Activated T-cell treated with anti-CD3 and anti-CD28 coated beads, Interleukin-2, amount 50 U/mL, for 24 hours (primary cell): Measurements from ENCODE around the gene PTPA.
"Not testable (repeated sequence)": the region's sequence is repeated elsewhere in the genome, so short reads cannot be mapped to it uniquely, and the experiment has no call there.

ENCODE experiments used
- DNase-seq: peaks from one replicate; pipeline ENCODE4 v3.0.0-alpha.2; 2020
- H3K27ac Mint-ChIP-seq: 2 replicates; pipeline ENCODE4 v1.8.0; 2020; ENCODE audit warnings: mild to moderate bottlenecking, mixed read lengths
- H3K27me3 Mint-ChIP-seq: 2 replicates; pipeline ENCODE4 v1.8.0; 2020; ENCODE audit warnings: mixed read lengths
- H3K36me3 Mint-ChIP-seq: 2 replicates; pipeline ENCODE4 v1.8.0; 2020; ENCODE audit warnings: low read depth, mixed read lengths
- H3K4me1 Mint-ChIP-seq: 2 replicates; pipeline ENCODE4 v1.8.0; 2020; ENCODE audit warnings: low read depth, mixed read lengths
- H3K4me3 Mint-ChIP-seq: 2 replicates; pipeline ENCODE4 v1.8.0; 2020; ENCODE audit warnings: mild to moderate bottlenecking, moderate library complexity, mixed read lengths
- H3K9me3 Mint-ChIP-seq: 2 replicates; pipeline ENCODE4 v1.8.0; 2020; ENCODE audit warnings: mixed read lengths

PTPA gene

DNA sequence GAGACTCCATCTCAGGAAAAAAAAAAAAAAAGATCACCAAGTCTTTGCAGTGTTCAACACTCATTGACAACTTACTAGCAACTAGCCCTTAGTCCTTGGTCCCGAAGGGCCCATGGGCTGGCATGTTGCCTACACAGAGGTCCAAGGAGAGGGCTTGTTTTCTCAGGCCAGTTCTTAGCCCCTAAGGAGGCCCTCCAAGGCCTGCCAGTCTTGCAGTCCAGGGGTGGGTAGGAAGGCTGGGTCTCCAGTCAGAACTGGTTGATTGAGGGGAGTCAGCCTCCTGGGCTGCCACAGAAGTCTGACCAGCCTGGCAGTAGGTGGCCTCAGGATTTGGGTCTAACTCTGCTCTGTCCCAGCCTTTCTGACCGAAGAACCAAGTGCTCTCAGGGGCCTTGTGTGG is 34.1 kb downstream of the PTPA start:
- Mint-ChIP-seq H3K4me1 (peaks cover 33% of the 10 kb centered on the region), H3K9me3 (no peaks in the 10 kb centered on the region), H3K36me3 (peaks cover 52% of the 10 kb centered on the region), H3K4me3 (no peak overlapping the region), H3K27me3 (no peaks in the 10 kb centered on the region), H3K27ac (peak overlapping the region; percentile 44)
- DNase-seq: no peak

GRCh38 chr9:129145841-129146292 is 34.7 kb downstream of the PTPA start:
- Mint-ChIP-seq H3K9me3 (no peaks in the 10 kb centered on the region), H3K27ac (no peak overlapping the region), H3K27me3 (no peaks in the 10 kb centered on the region), H3K36me3 (peaks cover 55% of the 10 kb centered on the region), H3K4me1 (peaks cover 29% of the 10 kb centered on the region), H3K4me3 (no peak overlapping the region)
- no peak for DNase-seq

GRCh38 chr9:129146441-129146941 is 35.3 kb downstream of the PTPA start:
- H3K36me3 Mint-ChIP-seq: peaks cover 57% of the 10 kb centered on the region
- H3K9me3 Mint-ChIP-seq: no peaks in the 10 kb centered on the region
- H3K27ac Mint-ChIP-seq: no peak overlapping the region
- H3K4me3 Mint-ChIP-seq: no peak overlapping the region
- no peaks in the 10 kb centered on the region for H3K27me3 Mint-ChIP-seq
- no peak for DNase-seq
- H3K4me1 Mint-ChIP-seq: peaks cover 22% of the 10 kb centered on the region

DNA sequence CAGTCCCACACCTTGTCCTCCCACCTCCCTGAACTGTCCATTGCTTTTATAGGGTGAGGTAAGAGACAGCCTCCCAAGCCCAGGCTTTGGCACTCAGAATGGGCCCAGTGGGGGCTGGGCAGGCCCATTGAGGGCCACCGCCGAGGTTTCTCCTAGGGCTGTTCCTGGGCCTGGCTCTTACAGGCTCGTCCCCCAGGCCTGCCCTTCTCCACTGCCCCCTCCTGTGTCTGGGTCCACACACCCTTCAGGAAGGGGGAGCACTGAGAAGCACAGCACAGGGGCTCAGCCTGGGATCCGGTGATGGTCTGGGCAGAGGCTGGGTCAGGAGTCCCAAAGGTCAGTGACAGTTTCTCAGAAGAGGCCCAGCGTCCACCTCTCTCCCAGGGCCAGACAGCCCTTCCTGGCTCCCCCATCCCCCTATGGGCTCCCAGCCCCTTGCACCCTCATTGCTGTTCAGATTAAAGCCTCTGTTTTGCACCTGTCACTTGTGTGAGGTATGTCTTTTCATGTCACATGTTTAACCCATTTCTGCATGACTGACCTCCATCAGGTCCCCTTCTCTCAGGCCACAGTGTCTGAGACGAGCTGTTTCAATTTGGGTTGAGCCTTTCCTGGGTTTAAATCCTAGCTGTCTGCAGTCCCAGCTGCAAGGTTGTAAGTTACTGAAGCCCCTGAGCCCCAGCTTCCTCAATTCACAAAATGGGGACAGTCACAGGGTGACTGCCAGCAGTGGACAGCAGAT is 37.4 kb downstream of the PTPA start:
- DNase-seq: no peak
- H3K9me3 Mint-ChIP-seq: no peaks in the 10 kb centered on the region
- H3K27ac Mint-ChIP-seq: no peak overlapping the region
- H3K27me3 Mint-ChIP-seq: no peaks in the 10 kb centered on the region
- H3K36me3 Mint-ChIP-seq: peaks cover 46% of the 10 kb centered on the region
- no peak overlapping the region for H3K4me3 Mint-ChIP-seq
- peaks cover 3% of the 10 kb centered on the region for H3K4me1 Mint-ChIP-seq

GRCh38 chr9:129149442-129149841 is 38.2 kb downstream of the PTPA start:
- Mint-ChIP-seq H3K27me3 (no peaks in the 10 kb centered on the region), H3K4me3 (no peak overlapping the region), H3K4me1 (no peaks in the 10 kb centered on the region), H3K36me3 (peaks cover 40% of the 10 kb centered on the region), H3K9me3 (no peaks in the 10 kb centered on the region), H3K27ac (no peak overlapping the region)
- no peak for DNase-seq

- no peaks in the 10 kb centered on the region for H3K9me3 Mint-ChIP-seq
- H3K36me3 Mint-ChIP-seq: peaks cover 38% of the 10 kb centered on the region
- H3K4me3 Mint-ChIP-seq: no peak overlapping the region
These were observed 38.9 kb downstream of the PTPA start for GRCh38 chr9:129150122-129150521.

GRCh38 chr9:129150672-129151211 is 39.5 kb downstream of the PTPA start:
- Mint-ChIP-seq H3K27ac (no peak overlapping the region), H3K9me3 (no peaks in the 10 kb centered on the region), H3K27me3 (no peaks in the 10 kb centered on the region)

More at GRCh38 chr9:129150122-129150521, 38.9 kb downstream of the PTPA start:
- DNase-seq: no peak
- H3K27ac Mint-ChIP-seq: peak overlapping the region; percentile 48
- H3K4me1 Mint-ChIP-seq: no peaks in the 10 kb centered on the region
- H3K27me3 Mint-ChIP-seq: no peaks in the 10 kb centered on the region

GRCh38 chr9:129151469-129151868 is 40.3 kb downstream of the PTPA start:
- no peaks in the 10 kb centered on the region for H3K27me3 Mint-ChIP-seq
- no peaks in the 10 kb centered on the region for H3K4me1 Mint-ChIP-seq
- H3K4me3 Mint-ChIP-seq: no peak overlapping the region
- H3K36me3 Mint-ChIP-seq: peaks cover 33% of the 10 kb centered on the region
- H3K27ac Mint-ChIP-seq: no peak overlapping the region
- H3K9me3 Mint-ChIP-seq: no peaks in the 10 kb centered on the region
- no peak for DNase-seq

More at GRCh38 chr9:129150672-129151211, 39.5 kb downstream of the PTPA start:
- no peaks in the 10 kb centered on the region for H3K4me1 Mint-ChIP-seq
- H3K36me3 Mint-ChIP-seq: peaks cover 38% of the 10 kb centered on the region
- no peak for DNase-seq
- H3K4me3 Mint-ChIP-seq: no peak overlapping the region

GRCh38 chr9:129154866-129155477 is 43.8 kb downstream of the PTPA start:
- DNase-seq: no peak
- Mint-ChIP-seq H3K27me3 (no peaks in the 10 kb centered on the region), H3K4me3 (no peak overlapping the region), H3K4me1 (no peaks in the 10 kb centered on the region), H3K27ac (no peak overlapping the region), H3K36me3 (peaks cover 12% of the 10 kb centered on the region), H3K9me3 (no peaks in the 10 kb centered on the region)

DNA sequence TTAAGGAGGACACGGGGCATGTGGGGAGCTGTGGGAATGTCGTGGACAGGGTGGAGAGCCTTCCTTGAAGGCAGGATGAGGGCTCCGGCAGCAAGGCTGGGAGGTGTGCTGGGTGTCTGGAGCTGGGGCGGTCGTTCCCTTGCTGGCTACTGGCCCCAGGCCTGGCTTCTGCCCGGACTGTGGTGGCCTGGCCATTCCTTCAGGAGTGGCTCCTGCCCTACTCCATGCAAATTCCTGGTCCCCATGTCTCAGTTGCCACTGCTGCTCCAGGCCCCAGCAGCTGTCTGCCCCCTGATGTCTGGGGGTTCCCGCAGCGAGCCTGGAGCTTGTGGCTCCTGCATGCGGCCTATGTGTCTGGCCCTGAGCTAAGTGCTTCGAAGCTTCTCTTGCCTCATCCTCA is 44.9 kb downstream of the PTPA start:
- H3K27me3 Mint-ChIP-seq: no peaks in the 10 kb centered on the region
- H3K36me3 Mint-ChIP-seq: peaks cover 7% of the 10 kb centered on the region
- H3K4me3 Mint-ChIP-seq: no peak overlapping the region
- H3K4me1 Mint-ChIP-seq: no peaks in the 10 kb centered on the region
- no peak overlapping the region for H3K27ac Mint-ChIP-seq
- no peak for DNase-seq
- no peaks in the 10 kb centered on the region for H3K9me3 Mint-ChIP-seq

- Mint-ChIP-seq H3K4me3 (no peak overlapping the region), H3K27ac (no peak overlapping the region), H3K9me3 (no peaks in the 10 kb centered on the region), H3K36me3 (no peaks in the 10 kb centered on the region), H3K27me3 (no peaks in the 10 kb centered on the region), H3K4me1 (no peaks in the 10 kb centered on the region)
- DNase-seq: no peak
These were observed 49.7 kb downstream of the PTPA start for GRCh38 chr9:129160712-129161533.

DNA sequence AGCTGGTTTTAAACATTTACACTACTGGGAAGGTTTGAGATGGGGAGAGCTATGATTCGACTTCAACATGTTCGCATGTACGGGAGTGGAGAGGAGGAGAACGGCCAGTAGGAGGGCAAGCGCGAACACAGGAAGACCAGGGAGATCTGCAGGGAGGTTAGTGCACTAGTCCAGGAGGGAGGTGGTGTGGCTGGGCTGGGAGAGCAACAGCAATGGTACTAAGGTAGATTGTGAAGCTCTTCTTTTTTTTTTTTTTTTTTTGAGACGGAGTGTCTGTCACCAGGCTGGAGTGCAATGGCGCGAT is 50.3 kb downstream of the PTPA start:
- Mint-ChIP-seq H3K27me3 (no peaks in the 10 kb centered on the region), H3K9me3 (no peaks in the 10 kb centered on the region), H3K4me3 (no peak overlapping the region), H3K4me1 (no peaks in the 10 kb centered on the region), H3K36me3 (no peaks in the 10 kb centered on the region), H3K27ac (no peak overlapping the region)
- DNase-seq: no peak

- H3K4me3 Mint-ChIP-seq: no peak overlapping the region
- H3K36me3 Mint-ChIP-seq: no peaks in the 10 kb centered on the region
- H3K9me3 Mint-ChIP-seq: no peaks in the 10 kb centered on the region
- H3K27me3 Mint-ChIP-seq: no peaks in the 10 kb centered on the region
- H3K27ac Mint-ChIP-seq: no peak overlapping the region
- no peak for DNase-seq
- H3K4me1 Mint-ChIP-seq: peaks cover 10% of the 10 kb centered on the region
These were observed 51.4 kb downstream of the PTPA start for GRCh38 chr9:129162497-129163197.

DNA sequence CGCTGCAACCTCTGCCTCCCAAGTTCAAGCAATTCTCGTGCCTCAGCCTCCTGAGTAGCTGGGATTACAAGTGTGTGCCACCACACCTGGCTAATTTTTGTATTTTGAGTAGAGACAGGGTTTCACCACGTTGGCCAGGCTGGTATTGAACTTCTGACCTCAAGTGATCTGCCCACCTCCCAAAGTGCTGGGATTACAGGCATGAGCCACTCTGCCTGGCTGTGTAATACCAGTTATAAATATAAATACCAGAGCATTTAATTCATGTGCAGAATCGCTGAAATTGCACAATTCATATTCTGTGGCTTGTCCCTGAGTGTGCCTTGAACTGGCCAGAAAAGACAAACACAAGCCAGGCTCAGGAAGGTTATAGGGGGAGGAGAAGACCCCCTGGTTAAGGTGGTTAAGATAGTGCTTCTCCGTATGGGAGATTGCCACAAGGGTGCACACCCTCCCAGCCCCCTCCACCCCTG is 52.0 kb downstream of the PTPA start:
- H3K27ac Mint-ChIP-seq, DNase-seq, H3K4me3 Mint-ChIP-seq, H3K27me3 Mint-ChIP-seq, H3K9me3 Mint-ChIP-seq, H3K36me3 Mint-ChIP-seq: not testable (repeated sequence)
- peaks cover 15% of the 10 kb centered on the region for H3K4me1 Mint-ChIP-seq
